AG09319 (cell line): ENCODE data around the gene GRK4.

Experiments
- DNase-seq: peaks from one replicate; pipeline ENCODE4 v3.0.0-alpha.2; 2010; ENCODE audit warnings: low read depth; ENCODE audit errors: extremely low read depth
- CTCF ChIP-seq: IDR thresholded peaks from 2 replicates; pipeline ENCODE4 v1.5.1; 2011; ENCODE audit warnings: low read depth, mild to moderate bottlenecking, inconsistent platforms, low read length, moderate library complexity

GRK4 gene

GRCh38 chr4:3010998-3011397 is 47.6 kb downstream of the GRK4 start:
- DNase-seq, result peak; percentile 74
- TF ChIP-seq CTCF, result no peak

- TF ChIP-seq CTCF, result no peak
- DNase-seq, result no peak
These were observed 48.3 kb downstream of the GRK4 start for GRCh38 chr4:3011456-3012220.

GRCh38 chr4:3013323-3013722 is 50.0 kb downstream of the GRK4 start:
- DNase-seq, result no peak
- no peak for TF ChIP-seq CTCF

- no peak for TF ChIP-seq CTCF
- DNase-seq, result no peak
These were observed 50.5 kb downstream of the GRK4 start for GRCh38 chr4:3013839-3014350.

- TF ChIP-seq CTCF, result no peak
- no peak for DNase-seq
These were observed 53.6 kb downstream of the GRK4 start for GRCh38 chr4:3016961-3017360.

- TF ChIP-seq CTCF, result no peak
- DNase-seq, result no peak
These were observed 54.1 kb downstream of the GRK4 start for GRCh38 chr4:3017504-3017903.

- no peak for TF ChIP-seq CTCF
- DNase-seq, result no peak
These were observed 55.9 kb downstream of the GRK4 start for GRCh38 chr4:3019145-3019846.
